Measurements from ENCODE around the gene FOXP1.

Gene FOXP1

GRCh38 chr3:70905491-70905890 lies 678.0 kb downstream of the FOXP1 start:
- Histone ChIP-seq H3K9me3 (ENCODE audit: insufficient read depth, low read length) (no peaks in the 10 kb centered on the region), H3K79me2 (ENCODE audit: low read length) (no peaks in the 10 kb centered on the region), H3K27ac (ENCODE audit: low read length) (no peak overlapping the region), H3K27me3 (ENCODE audit: low read depth, low read length) (peaks cover 45% of the 10 kb centered on the region), H3K4me2 (ENCODE audit: low read length) (no peak overlapping the region), H2AFZ (ENCODE audit: low read depth, low read length) (no peak overlapping the region), H3K36me3 (replicated peaks; ENCODE audit: low read depth, low read length) (no peaks in the 10 kb centered on the region), H3K4me3 (ENCODE audit: low read length) (no peak overlapping the region), H3K9ac (ENCODE audit: low read length) (no peak overlapping the region), H4K20me1 (ENCODE audit: insufficient read depth, low read length) (no peaks in the 10 kb centered on the region), H3K4me1 (ENCODE audit: low read length) (no peaks in the 10 kb centered on the region)
- TF ChIP-seq EZH2phosphoT487 (IDR thresholded peaks at IDR 0.05; ENCODE audit: low read depth), result no peak
- TF ChIP-seq, protein P1, sequence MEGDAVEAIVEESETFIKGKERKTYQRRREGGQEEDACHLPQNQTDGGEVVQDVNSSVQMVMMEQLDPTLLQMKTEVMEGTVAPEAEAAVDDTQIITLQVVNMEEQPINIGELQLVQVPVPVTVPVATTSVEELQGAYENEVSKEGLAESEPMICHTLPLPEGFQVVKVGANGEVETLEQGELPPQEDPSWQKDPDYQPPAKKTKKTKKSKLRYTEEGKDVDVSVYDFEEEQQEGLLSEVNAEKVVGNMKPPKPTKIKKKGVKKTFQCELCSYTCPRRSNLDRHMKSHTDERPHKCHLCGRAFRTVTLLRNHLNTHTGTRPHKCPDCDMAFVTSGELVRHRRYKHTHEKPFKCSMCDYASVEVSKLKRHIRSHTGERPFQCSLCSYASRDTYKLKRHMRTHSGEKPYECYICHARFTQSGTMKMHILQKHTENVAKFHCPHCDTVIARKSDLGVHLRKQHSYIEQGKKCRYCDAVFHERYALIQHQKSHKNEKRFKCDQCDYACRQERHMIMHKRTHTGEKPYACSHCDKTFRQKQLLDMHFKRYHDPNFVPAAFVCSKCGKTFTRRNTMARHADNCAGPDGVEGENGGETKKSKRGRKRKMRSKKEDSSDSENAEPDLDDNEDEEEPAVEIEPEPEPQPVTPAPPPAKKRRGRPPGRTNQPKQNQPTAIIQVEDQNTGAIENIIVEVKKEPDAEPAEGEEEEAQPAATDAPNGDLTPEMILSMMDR (IDR thresholded peaks at IDR 0.05; ENCODE audit: low read depth, low read length), result no peak

Data from OCI-LY3 (cell line).